ENCODE results near the gene ARL8A. TPM values are rescaled to one million over a fixed set of nuclear protein-coding genes. Genes with fewer than 3 reads are reported as not detected.
"Not testable (repeated sequence)": the region's sequence is repeated elsewhere in the genome, so short reads cannot be mapped to it uniquely, and the experiment has no call there.

The ARL8A gene
- polyA plus RNA-seq, 1 experiment = 58.0 TPM

DNA sequence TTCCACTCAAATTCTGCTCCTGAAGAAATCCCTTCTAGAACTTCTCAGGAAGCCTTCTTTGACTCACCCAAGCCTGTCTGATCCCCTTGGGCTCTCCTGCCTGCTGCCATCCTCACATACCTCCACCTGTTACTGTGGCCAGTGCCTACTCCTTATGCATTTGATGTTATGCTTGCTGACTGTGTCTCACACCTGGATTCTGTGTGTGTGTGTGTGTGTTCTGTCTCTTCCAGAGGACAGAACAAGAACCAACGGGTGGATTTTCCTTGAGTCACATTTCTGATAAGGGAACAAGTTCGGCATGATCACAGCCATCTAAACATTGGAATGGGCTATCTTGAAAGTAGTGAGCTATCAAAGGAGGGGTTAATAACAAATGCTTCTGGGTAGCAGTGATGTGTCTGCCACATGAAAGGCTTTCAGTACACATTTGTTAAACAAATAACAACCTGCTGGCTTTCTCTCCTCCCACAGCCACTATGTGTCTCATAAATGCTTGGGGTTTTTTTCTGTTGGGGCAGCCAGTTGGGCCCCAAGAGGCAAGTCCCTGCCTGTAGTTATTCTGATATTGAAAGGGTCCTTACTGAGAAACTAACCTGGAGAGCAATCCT, 30.7 kb downstream of the ARL8A start:
- Histone ChIP-seq H3K27ac (ENCODE audit: low read depth, low read length) (no peak overlapping the region), H3K9me3 (ENCODE audit: control insufficient read depth, insufficient read depth, low read length) (no peaks in the 10 kb centered on the region), H3K27me3 (ENCODE audit: control insufficient read depth, insufficient read depth, low read length) (peaks cover 7% of the 10 kb centered on the region), H3K4me3 (ENCODE audit: low read depth, low read length) (no peak overlapping the region)
- POLR2A ChIA-PET = interaction anchor here (0.7 to 1.2 kb wide), 3 partner anchors 11 to 408 kb away, joined by 3 to 5 read pairs (median 3); no protein-coding TSS in a partner anchor
- TF ChIP-seq, protein P1, sequence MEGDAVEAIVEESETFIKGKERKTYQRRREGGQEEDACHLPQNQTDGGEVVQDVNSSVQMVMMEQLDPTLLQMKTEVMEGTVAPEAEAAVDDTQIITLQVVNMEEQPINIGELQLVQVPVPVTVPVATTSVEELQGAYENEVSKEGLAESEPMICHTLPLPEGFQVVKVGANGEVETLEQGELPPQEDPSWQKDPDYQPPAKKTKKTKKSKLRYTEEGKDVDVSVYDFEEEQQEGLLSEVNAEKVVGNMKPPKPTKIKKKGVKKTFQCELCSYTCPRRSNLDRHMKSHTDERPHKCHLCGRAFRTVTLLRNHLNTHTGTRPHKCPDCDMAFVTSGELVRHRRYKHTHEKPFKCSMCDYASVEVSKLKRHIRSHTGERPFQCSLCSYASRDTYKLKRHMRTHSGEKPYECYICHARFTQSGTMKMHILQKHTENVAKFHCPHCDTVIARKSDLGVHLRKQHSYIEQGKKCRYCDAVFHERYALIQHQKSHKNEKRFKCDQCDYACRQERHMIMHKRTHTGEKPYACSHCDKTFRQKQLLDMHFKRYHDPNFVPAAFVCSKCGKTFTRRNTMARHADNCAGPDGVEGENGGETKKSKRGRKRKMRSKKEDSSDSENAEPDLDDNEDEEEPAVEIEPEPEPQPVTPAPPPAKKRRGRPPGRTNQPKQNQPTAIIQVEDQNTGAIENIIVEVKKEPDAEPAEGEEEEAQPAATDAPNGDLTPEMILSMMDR (IDR thresholded peaks at IDR 0.05; ENCODE audit: low read depth, low read length) = no peak
- no peak for DNase-seq (ENCODE audit: low read depth, low spot score)
- CTCF ChIA-PET = interaction anchor here (0.6 to 4.0 kb wide), 6 partner anchors 10 to 596 kb away, joined by 3 to 23 read pairs (median 4); partner anchors contain the start of gene ELF3

DNA sequence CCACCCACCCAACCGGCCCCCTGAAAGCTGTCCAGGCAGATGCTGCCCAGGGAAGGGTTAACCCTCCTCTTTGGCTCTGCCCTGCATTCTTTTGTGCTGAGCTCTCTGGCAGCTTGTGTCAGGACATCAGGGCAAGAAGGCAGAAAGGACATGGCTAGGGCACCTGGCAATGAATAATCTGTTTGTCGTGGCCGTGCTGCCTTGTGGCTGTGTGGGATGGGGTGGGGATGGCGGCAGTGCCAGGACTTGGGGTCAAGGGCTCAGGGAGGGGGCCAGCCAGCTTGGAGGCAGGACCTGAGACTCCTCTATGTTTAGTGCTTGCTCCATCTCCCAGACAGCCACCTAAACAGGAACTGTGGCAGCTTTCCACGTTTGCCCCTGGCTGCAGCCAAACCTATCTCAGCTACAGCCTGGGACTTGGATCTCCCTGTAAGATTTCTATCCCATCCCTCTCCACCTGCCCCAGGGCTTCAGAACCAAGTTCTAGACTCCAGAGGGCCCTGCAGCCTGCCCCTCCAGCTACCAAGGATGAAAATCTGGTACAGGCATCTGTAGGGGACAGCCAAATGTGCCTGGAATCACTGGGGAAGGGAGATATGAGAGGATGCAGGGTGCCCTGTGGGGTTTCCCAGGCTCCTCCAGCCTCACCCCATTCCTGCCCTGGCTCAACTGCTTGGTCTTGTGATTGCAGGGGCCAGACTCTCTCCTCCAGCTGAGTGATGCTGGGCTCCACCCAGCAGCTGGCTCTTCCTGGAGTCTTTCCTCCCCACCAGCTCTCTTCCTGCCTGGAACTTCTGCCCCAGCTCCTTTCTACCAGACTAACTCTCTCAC, 31.5 kb downstream of the ARL8A start:
- DNase-seq (ENCODE audit: low read depth, low spot score) = no peak
- H3K27ac ChIP-seq (ENCODE audit: low read depth, low read length) = no peak overlapping the region
- H3K9me3 ChIP-seq (ENCODE audit: control insufficient read depth, insufficient read depth, low read length) = no peaks in the 10 kb centered on the region
- TF ChIP-seq, protein P1 (IDR thresholded peaks at IDR 0.05; ENCODE audit: low read depth, low read length) = no peak
- ChIA-PET POLR2A (interaction anchor here (0.5 to 1.2 kb wide), 3 partner anchors 12 to 91 kb away, joined by 3 to 7 read pairs (median 3); no protein-coding TSS in a partner anchor), CTCF (interaction anchor here (0.6 to 4.0 kb wide), 6 partner anchors 10 to 595 kb away, joined by 3 to 23 read pairs (median 4); no protein-coding TSS in a partner anchor)
- no peak overlapping the region for H3K4me3 ChIP-seq (ENCODE audit: low read depth, low read length)
- H3K27me3 ChIP-seq (ENCODE audit: control insufficient read depth, insufficient read depth, low read length) = peaks cover 7% of the 10 kb centered on the region

DNA sequence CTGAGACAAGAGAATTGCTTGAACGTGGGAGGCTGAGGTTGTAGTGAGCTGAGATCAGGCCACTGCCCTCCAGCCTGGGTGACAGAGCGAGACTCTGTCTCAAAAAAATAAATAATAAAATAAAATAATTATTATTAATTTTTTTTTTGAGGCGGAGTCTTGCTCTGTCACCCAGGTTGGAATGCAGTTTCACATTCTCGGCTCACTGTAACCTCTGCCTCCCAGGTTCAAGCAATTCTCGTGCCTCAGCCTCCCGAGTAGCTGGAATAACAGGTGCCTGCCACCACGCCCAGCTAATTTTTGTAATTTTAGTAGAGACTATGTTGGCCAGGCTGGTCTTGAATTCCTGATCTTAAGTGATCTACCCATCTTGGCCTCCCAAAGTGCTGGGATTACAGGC, 32.9 kb downstream of the ARL8A start:
- H3K9me3 ChIP-seq (ENCODE audit: control insufficient read depth, insufficient read depth, low read length); POLR2A ChIA-PET; DNase-seq (ENCODE audit: low read depth, low spot score); CTCF ChIA-PET; H3K4me3 ChIP-seq (ENCODE audit: low read depth, low read length); H3K27ac ChIP-seq (ENCODE audit: low read depth, low read length); H3K27me3 ChIP-seq (ENCODE audit: control insufficient read depth, insufficient read depth, low read length): not testable (repeated sequence)

DNA sequence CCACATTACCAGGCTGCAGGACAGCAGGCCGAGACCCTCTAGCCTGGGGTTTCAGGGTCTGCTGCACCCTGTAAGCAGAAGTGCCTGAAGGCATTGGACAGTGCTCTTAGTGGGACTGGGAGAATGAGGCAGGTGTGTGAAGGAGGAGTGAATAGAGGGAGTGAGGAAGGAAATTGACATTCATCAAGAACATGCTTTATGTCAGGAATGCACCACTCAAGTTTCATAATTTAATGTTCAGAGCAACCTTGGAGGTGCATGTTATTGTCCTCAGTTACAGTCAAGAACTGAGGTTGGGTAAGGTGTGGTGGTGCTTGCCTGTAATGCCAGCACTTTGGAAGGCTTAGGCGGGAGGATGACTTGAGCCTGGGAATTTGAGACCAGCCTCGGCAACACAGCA, 33.6 kb downstream of the ARL8A start:
- CTCF ChIA-PET = no interaction called here

More for the DNA sequence above, 33.6 kb downstream of the ARL8A start:
- Histone ChIP-seq H3K27ac (ENCODE audit: low read depth, low read length) (no peak overlapping the region), H3K9me3 (ENCODE audit: control insufficient read depth, insufficient read depth, low read length) (no peaks in the 10 kb centered on the region), H3K27me3 (ENCODE audit: control insufficient read depth, insufficient read depth, low read length) (peaks cover 7% of the 10 kb centered on the region), H3K4me3 (ENCODE audit: low read depth, low read length) (no peak overlapping the region)
- no peak for DNase-seq (ENCODE audit: low read depth, low spot score)
- POLR2A ChIA-PET = no interaction called here
- TF ChIP-seq, protein P1 (IDR thresholded peaks at IDR 0.05; ENCODE audit: low read depth, low read length) = no peak

All from AG04450 (cell line).